Mesenchymal stem cell (in vitro differentiated cells and primary cell): ENCODE measurements around the gene AGO4.

Experiments used
- DNase-seq: peaks from one replicate; pipeline ENCODE4 v3.0.0-alpha.2; 2013
- H2AFZ ChIP-seq: one replicate; pipeline ENCODE4 v1.6.1; 2013; ENCODE audit warnings: low read depth, mild to moderate bottlenecking, control low read depth, inconsistent platforms, low read length, moderate library complexity
- H2AK5ac ChIP-seq: 2 replicates; pipeline ENCODE4 v1.6.1; 2013; ENCODE audit warnings: low read length, moderate library complexity, mild to moderate bottlenecking, inconsistent platforms; ENCODE audit not compliant: severe bottlenecking
- H2BK120ac ChIP-seq: one replicate; pipeline ENCODE4 v1.6.1; 2013; ENCODE audit warnings: low read depth, mild to moderate bottlenecking, inconsistent platforms, low read length, moderate library complexity
- H2BK12ac ChIP-seq, 2 experiments: one replicate each; pipeline ENCODE4 v1.6.1; 2013; ENCODE audit warnings: inconsistent platforms in 2 of 2, low read length in 2 of 2, mild to moderate bottlenecking in 2 of 2, moderate library complexity in 2 of 2, control low read depth in 1 of 2
- H2BK15ac ChIP-seq: one replicate; pipeline ENCODE4 v1.6.1; 2013; ENCODE audit warnings: mild to moderate bottlenecking, low read depth, inconsistent platforms; ENCODE audit not compliant: poor library complexity, severe bottlenecking
- H2BK5ac ChIP-seq: 2 replicates; pipeline ENCODE4 v1.6.1; 2013; ENCODE audit warnings: low read depth, mild to moderate bottlenecking, low read length, control low read depth, inconsistent platforms; ENCODE audit not compliant: poor library complexity, severe bottlenecking
- H3K14ac ChIP-seq, 2 experiments: one replicate each; pipeline ENCODE4 v1.6.1; 2013; ENCODE audit warnings: inconsistent platforms in 2 of 2, low read length in 2 of 2, control low read depth in 1 of 2, mild to moderate bottlenecking in 1 of 2, moderate library complexity in 1 of 2
- H3K18ac ChIP-seq, 2 experiments: one replicate each; pipeline ENCODE4 v1.6.1; 2013; ENCODE audit warnings: inconsistent platforms in 2 of 2, low read length in 2 of 2, control low read depth in 1 of 2, low read depth in 1 of 2, mild to moderate bottlenecking in 1 of 2
- H3K23ac ChIP-seq, 2 experiments: one replicate each; pipeline ENCODE4 v1.6.1; 2013; ENCODE audit warnings: inconsistent platforms in 2 of 2, low read length in 2 of 2, mild to moderate bottlenecking in 2 of 2, moderate library complexity in 2 of 2, control low read depth in 1 of 2
- H3K27ac ChIP-seq: 2 replicates; pipeline ENCODE4 v1.5.1; 2013; ENCODE audit warnings: mild to moderate bottlenecking, moderate library complexity, low read length, control low read depth, inconsistent platforms; ENCODE audit not compliant: poor library complexity, severe bottlenecking
- H3K27me3 ChIP-seq, 2 experiments: 2 replicates each; pipeline versions ENCODE4 v1.6.1 to v1.7.0; 2013; ENCODE audit warnings: low read length in 2 of 2, mild to moderate bottlenecking in 2 of 2, moderate library complexity in 2 of 2, control low read depth in 1 of 2, inconsistent platforms in 1 of 2; ENCODE audit not compliant: control insufficient read depth in 1 of 2, insufficient read depth in 1 of 2
- H3K36me3 ChIP-seq, 2 experiments: 2 replicates each; pipeline versions ENCODE4 v1.6.1 to v1.7.0; 2013; ENCODE audit warnings: low read length in 2 of 2, control low read depth in 1 of 2, inconsistent platforms in 1 of 2, low read depth in 1 of 2, mild to moderate bottlenecking in 1 of 2; ENCODE audit not compliant: insufficient read depth in 2 of 2, control insufficient read depth in 1 of 2
- H3K4ac ChIP-seq, 2 experiments: one replicate each; pipeline ENCODE4 v1.6.1; 2013; ENCODE audit warnings: inconsistent platforms in 2 of 2, low read length in 2 of 2, mild to moderate bottlenecking in 2 of 2, moderate library complexity in 2 of 2, control low read depth in 1 of 2, low read depth in 1 of 2
- H3K4me1 ChIP-seq: 2 replicates; pipeline ENCODE4 v1.6.1; 2013; ENCODE audit warnings: low read depth, low read length, control low read depth; ENCODE audit not compliant: control insufficient read depth, insufficient read depth
- H3K4me2 ChIP-seq: 2 replicates; pipeline ENCODE4 v1.6.1; 2013; ENCODE audit warnings: low read length, mild to moderate bottlenecking, inconsistent platforms; ENCODE audit not compliant: poor library complexity, severe bottlenecking
- H3K4me3 ChIP-seq, 2 experiments: 2 replicates each; pipeline versions ENCODE4 v1.5.1 to v1.7.0; 2013; ENCODE audit warnings: low read length in 2 of 2, mild to moderate bottlenecking in 2 of 2, control low read depth in 1 of 2, low read depth in 1 of 2; ENCODE audit not compliant: insufficient read depth in 1 of 2
- H3K79me1 ChIP-seq: replicated peaks from 2 replicates; pipeline ENCODE4 v1.6.1; 2013; ENCODE audit warnings: mild to moderate bottlenecking, control low read depth, low read length, inconsistent platforms; ENCODE audit not compliant: poor library complexity, severe bottlenecking
- H3K9ac ChIP-seq: 2 replicates; pipeline ENCODE4 v1.7.0; 2013; ENCODE audit warnings: mild to moderate bottlenecking, low read length, moderate library complexity
- H3K9me3 ChIP-seq: 2 replicates; pipeline ENCODE4 v1.7.0; 2013; ENCODE audit warnings: mild to moderate bottlenecking, low read length; ENCODE audit not compliant: control insufficient read depth
- H4K8ac ChIP-seq: one replicate; pipeline ENCODE4 v1.6.1; 2013; ENCODE audit warnings: inconsistent platforms, mild to moderate bottlenecking, low read length, moderate library complexity
- H4K91ac ChIP-seq: one replicate; pipeline ENCODE4 v1.6.1; 2013; ENCODE audit warnings: mild to moderate bottlenecking, low read length, inconsistent platforms
- WGBS: methylation state at CpG from one replicate; pipeline ENCODE4 v1.1.7; 2013; ENCODE audit warnings: mixed read lengths; 5-methylcytosine and 5-hydroxymethylcytosine counted together

Gene AGO4

DNA sequence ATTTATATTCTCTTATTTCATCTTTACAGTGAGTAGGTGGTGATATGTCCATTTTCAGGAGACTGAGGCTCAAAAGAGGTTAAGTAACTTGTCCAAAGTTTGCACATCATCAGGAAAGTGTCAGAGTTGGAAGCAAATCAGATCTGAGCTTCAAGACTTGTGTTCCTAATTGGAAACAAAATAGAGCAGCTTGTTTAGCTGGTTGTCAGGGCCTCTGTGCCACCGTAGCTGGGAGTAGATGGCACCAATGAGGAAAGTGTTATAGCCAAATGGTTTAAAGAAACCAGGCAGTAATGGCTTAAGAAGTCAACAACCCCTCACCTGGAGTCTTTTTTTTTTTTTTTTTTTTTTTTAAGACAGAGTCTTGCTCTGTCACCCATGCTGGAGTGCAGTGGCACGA lies 94.9 kb downstream of the AGO4 start:
- no peak overlapping the region for H3K18ac ChIP-seq
- H2AK5ac ChIP-seq: no peak overlapping the region
- H3K4ac ChIP-seq: no peak overlapping the region
- H2BK12ac ChIP-seq: no peak overlapping the region
- peaks cover 40 to 75% of the 10 kb centered on the region in 2 experiments for H3K36me3 ChIP-seq
- H2BK5ac ChIP-seq: no peak overlapping the region
- H3K79me1 ChIP-seq: peaks cover 5% of the 10 kb centered on the region
- no peak overlapping the region for H3K14ac ChIP-seq
- H2BK120ac ChIP-seq: no peak overlapping the region
- no peak overlapping the region for H2AFZ ChIP-seq
- H3K4me1 ChIP-seq: no peaks in the 10 kb centered on the region
- no peak overlapping the region for H2BK15ac ChIP-seq
- no peak overlapping the region for H3K9ac ChIP-seq
- H3K27me3 ChIP-seq: no peaks in the 10 kb centered on the region
- H4K91ac ChIP-seq: no peak overlapping the region
- no peak overlapping the region for H3K27ac ChIP-seq
- H3K9me3 ChIP-seq: no peaks in the 10 kb centered on the region
- no peak overlapping the region for H3K4me3 ChIP-seq
- no peak for DNase-seq
- no peak overlapping the region for H3K4me2 ChIP-seq
- WGBS: 100% methylated on average over 2 of the region's 2 CpGs
- H4K8ac ChIP-seq: no peak overlapping the region
- H3K23ac ChIP-seq: no peak overlapping the region
